ENCODE measurements around the gene RAB11FIP4.

DNA sequence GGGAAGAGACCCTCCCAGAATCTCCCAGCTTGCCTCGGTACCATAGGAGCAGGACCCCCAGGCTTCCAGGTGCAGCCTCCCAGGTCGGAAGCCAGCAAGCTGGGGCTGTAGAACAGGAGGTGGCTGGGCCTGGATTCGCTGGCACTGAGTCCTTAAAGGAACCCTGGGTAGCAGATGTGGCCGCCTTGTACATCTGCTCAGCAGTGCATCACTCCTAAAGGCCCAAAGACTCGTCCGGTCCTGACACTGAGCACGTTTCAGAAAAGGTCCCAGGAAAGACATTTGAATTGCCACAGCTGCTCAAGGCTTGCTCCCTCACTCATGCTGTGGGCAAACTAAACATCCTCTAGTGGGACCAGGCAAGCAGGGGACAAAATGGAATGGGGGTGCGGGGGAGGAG, 172.8 kb downstream of the RAB11FIP4 start:
- TF ChIP-seq, protein P1, sequence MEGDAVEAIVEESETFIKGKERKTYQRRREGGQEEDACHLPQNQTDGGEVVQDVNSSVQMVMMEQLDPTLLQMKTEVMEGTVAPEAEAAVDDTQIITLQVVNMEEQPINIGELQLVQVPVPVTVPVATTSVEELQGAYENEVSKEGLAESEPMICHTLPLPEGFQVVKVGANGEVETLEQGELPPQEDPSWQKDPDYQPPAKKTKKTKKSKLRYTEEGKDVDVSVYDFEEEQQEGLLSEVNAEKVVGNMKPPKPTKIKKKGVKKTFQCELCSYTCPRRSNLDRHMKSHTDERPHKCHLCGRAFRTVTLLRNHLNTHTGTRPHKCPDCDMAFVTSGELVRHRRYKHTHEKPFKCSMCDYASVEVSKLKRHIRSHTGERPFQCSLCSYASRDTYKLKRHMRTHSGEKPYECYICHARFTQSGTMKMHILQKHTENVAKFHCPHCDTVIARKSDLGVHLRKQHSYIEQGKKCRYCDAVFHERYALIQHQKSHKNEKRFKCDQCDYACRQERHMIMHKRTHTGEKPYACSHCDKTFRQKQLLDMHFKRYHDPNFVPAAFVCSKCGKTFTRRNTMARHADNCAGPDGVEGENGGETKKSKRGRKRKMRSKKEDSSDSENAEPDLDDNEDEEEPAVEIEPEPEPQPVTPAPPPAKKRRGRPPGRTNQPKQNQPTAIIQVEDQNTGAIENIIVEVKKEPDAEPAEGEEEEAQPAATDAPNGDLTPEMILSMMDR (IDR thresholded peaks at IDR 0.05 in 4 of 5, conservative IDR thresholded peaks at IDR 0.05 in 1 of 5): no peak
- no peak for TF ChIP-seq POLR2A (IDR thresholded peaks at IDR 0.05)

All from gastrocnemius medialis (tissue), 4 donors.